NAMALWA (cell line): Measurements from ENCODE around the gene KIF1A.

ENCODE experiments used
- DNase-seq: peaks from one replicate; pipeline ENCODE4 v3.0.0-alpha.2; 2015; ENCODE audit warnings: low spot score

KIF1A gene

GRCh38 chr2:240719676-240720545, 100.1 kb downstream of the KIF1A start:
- DNase-seq, result no peak

- no peak for DNase-seq
Measured at GRCh38 chr2:240718896-240719490, 101.0 kb downstream of the KIF1A start.

- no peak for DNase-seq
Measured at GRCh38 chr2:240717681-240718581, 102.1 kb downstream of the KIF1A start.

GRCh38 chr2:240717181-240717641, 102.8 kb downstream of the KIF1A start:
- DNase-seq, result no peak

- DNase-seq, result no peak
Measured at GRCh38 chr2:240716130-240716798, 103.8 kb downstream of the KIF1A start.

- no peak for DNase-seq
Measured at GRCh38 chr2:240714747-240715725, 105.0 kb downstream of the KIF1A start.

GRCh38 chr2:240713928-240714746, 105.9 kb downstream of the KIF1A start:
- DNase-seq, result no peak

GRCh38 chr2:240713071-240713927, 106.7 kb downstream of the KIF1A start:
- no peak for DNase-seq

GRCh38 chr2:240712121-240712520, 107.9 kb downstream of the KIF1A start:
- DNase-seq, result no peak

- no peak for DNase-seq
Measured at GRCh38 chr2:240711701-240712100, 108.3 kb downstream of the KIF1A start.

GRCh38 chr2:240711296-240711695, 108.7 kb downstream of the KIF1A start:
- DNase-seq, result no peak

GRCh38 chr2:240708457-240708856, 111.6 kb downstream of the KIF1A start:
- no peak for DNase-seq

- no peak for DNase-seq
Measured at GRCh38 chr2:240707821-240708220, 112.2 kb downstream of the KIF1A start.

- DNase-seq, result no peak
Measured at GRCh38 chr2:240707043-240707756, 112.8 kb downstream of the KIF1A start.

GRCh38 chr2:240705204-240705791, 114.7 kb downstream of the KIF1A start:
- DNase-seq, result no peak

- DNase-seq, result no peak
Measured at GRCh38 chr2:240704651-240705050, 115.4 kb downstream of the KIF1A start.
